HG02759 (cell line): Measurements from ENCODE around the gene NBEA.

ENCODE experiments used
- ATAC-seq: cut with Tn5 transposase; IDR thresholded peaks from one replicate; pipeline ENCODE4 v1.9.1; 2021; ENCODE audit warnings: mild to moderate bottlenecking, moderate library complexity; ENCODE audit not compliant: unreplicated experiment

The NBEA gene

GRCh38 chr13:35471706-35472322 lies 529.7 kb downstream of the NBEA start:
- ATAC-seq = no peak

DNA sequence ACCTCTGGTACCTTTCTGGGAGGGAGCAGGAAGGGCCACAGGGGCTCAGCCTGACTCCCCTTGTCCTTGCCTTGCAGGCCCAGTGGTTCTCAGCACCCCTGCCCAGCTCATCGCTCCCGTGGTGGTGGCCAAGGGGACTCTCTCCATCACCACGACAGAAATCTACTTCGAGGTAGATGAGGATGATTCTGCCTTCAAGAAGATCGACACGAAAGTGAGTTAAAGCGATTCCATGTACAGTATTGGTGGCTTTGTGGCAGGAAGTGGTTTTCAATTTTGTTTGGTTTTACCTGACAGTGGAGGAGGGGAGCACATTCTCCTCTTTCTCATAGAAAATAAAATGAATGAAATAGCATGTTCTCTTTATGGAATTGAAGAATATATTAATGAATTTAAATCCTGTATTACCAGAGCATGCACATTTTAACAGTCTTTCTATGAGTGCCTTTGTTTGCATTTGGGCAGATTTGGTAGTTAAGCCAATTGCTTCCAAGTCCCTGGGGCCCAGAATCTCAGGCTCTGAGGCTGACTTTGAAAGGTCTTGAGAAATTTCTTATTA lies 530.3 kb downstream of the NBEA start:
- ATAC-seq = no peak

- no peak for ATAC-seq
Measured at GRCh38 chr13:35473206-35473775, 531.2 kb downstream of the NBEA start.

DNA sequence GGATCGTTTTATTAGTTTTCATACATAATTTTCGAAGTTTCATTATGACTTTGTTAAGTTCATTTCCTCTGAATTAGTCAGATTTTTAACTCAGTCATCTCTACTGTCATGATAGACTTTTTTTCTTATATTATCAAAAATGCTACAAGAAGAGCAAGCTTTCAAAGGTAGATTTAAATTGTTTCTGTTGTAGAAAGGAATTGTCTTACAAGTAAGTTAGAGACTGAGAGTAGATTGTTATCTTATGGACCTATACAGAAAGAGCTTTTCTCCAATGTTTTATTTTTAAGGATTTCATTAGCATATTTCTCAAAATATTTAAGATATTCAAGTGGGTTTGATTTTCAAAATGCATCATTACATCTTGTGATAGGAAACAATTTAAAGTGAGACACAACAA lies 531.7 kb downstream of the NBEA start:
- no peak for ATAC-seq

DNA sequence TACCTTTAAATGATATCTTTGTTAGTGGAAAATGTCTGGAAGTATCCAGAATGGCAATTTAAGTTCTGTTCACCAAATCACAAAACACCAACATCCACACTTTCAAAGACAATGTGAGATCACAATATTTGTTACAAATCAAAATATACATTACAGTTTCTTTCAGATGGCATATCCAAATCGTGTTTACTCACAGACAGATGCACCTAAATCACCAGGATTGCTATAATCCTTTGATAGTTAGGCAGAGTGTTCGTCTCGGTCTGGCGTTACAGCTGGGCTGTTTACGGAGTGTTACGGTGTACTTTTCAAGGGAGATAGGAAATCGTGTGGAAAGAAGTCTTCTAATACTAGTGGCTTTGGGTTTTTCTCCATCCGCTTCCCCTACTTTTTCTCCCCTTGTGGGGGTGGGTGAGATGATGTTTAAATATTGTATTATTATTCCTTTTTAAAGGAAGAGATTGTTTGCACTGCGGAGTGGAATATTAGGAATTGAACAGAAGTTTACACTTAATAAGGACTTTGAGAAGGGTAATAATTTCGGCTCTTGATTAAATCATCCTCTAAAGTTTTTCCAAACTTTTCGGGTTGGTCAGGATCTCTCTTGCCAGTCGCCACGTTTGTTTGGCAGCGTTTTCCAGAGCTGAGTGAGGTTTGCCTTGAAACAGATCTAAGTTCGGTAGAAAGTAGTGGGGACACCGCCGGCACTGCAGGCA lies 532.6 kb downstream of the NBEA start:
- no peak for ATAC-seq

DNA sequence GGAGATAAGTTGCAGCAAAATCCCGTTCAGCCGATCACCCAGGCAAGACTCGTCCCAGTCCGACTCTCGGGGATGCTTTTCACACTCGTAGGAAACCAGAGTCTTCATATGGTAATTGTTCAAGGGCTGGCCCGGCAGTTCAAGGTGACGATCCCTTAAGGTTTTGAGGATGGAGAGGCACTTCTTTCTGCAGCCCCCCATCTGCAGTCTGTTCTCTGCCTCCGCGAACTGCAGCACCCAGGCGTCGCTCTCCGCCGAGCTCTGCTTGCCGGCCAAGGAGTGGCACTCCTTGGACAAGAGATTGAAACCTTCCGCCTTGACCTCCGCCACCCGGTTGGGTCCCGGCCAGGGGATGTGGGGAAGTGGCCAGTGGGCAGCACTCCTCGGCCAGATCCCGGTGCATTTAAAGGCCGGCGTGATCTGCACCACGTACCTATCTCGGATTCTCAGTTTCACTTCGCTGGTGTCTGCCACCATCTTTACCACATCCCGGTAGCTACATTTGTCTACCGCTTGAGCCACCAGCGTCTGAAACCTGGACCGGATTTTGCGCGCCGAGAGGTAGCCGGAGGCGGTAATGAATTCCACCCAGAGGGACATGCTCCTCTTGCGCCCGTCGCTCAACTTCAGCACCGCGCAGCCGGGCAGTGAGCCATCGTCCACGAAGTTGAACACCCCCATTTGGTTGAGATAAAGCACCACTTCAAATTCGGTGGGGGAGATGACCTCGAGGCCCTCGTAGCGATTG lies 533.3 kb downstream of the NBEA start:
- ATAC-seq = peak; percentile 38

- peak; percentile 37 for ATAC-seq
Measured at GRCh38 chr13:35475960-35476943, 534.2 kb downstream of the NBEA start, which contains the start of gene MAB21L1. TSS of gene MAB21L1 (minus strand) at chr13:35476689. CDS start at chr13:35476138, 551 bp downstream.

- ATAC-seq = no peak
Measured at GRCh38 chr13:35477386-35477946, 535.4 kb downstream of the NBEA start.

DNA sequence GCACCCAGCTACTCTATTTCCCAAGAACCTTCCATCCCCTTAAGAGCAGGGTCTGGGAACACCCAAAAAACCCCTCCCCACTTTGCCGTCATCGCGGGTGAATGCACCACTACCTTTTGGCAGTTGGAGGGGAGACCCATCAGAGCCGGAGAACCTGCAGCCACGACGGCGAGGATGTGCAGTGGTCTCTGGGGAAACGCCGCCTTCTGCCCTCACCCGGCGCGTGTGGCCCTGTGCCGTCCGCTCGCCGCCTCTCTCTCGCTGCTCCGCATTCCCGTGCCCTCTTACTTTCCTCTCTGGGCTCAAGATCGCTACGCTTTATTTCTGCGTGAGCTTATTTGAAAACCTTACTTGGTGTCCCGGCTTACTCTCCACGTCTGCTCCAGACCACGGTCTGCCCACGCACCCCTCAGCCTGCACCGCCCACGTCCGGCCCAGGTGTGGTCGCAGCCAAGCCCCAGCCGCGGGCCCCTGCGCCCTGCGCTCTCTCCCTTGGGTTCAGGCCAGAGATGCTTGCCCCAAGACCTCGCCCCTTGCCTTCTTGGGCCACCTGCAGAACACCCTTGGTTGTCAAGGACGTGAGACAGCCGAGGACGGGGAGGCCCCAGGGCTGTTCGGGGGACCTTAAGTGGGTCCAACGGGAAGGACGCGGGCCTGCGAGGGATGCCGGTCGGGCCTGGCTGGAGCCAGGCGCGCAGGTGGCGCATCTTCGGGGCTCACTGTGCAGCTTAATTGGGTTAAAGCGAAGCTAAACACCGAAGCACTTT lies 536.4 kb downstream of the NBEA start:
- no peak for ATAC-seq

DNA sequence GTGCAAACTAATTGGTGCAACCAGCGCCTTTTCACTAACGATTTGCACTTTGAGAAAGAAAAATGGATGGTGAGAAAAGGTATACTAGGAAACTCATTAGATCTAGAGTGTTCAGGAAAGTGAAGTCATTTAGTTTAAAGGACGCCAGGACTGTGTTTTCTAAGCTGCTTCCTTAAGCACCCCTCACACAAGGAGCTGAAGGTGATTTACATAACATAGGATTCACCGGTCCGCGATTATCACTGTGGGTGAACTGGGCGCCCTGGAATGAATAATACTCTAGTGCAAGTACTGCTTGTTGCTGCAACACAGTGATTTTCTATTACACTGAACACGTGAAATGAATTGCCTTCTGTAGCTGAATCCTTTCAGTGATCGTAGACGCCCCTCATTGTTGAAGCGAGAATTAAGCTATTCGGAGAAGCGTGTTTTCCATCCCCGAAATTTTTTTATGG lies 537.0 kb downstream of the NBEA start:
- no peak for ATAC-seq

DNA sequence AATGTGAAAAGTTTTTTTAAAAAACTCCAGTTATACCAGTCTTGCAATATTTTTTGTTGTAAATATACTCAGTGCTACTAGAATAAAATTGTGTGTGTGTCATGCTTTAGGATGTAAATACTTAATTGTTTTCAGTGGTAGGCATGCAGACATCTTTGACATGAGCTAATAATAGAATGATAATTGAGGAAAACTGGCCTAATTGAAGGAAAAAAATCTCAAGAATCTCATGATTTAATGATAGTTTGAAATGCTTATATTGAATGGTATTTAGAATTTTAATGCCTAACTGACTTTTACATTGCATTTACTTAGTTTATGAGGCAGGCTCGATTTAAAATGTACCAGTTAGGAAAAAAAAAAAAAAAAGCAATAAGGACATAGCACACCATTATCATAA lies 537.6 kb downstream of the NBEA start:
- ATAC-seq = no peak

GRCh38 chr13:35480346-35480745 lies 538.3 kb downstream of the NBEA start:
- ATAC-seq = no peak

DNA sequence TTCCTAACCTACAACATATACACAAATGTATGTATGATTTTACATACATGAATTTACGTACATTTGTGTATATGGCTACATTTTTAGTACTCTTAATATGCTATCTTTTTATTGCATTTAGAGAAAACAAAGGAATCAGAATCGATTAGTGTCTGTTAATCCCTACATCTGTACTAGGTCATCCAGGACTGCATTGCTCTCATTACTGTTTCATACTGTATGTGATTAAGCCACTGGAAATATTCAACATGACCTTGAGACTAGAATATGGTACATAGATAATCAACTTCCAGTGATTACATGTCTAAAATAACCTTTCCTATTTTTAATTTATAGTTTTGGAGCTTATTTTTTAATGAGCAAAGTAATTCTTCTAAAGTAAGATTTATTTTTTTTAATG lies 539.7 kb downstream of the NBEA start:
- no peak for ATAC-seq

DNA sequence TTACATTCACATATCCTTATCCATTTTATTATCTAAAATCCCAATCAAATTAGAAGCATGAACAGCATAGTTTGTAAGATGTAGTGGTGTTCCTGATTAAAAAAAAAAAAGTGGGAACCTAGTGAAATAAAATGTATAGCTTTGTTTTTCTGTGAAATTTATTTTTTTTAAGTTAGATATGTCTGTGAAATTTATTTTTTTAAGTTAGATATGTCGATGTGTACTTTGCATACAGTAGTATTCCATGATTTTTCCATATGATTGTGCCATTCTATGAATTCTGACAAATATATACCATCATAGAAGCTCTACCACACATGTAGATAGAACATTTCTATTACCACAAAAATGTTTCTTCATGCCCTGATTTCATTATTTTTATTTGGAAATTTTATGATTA lies 540.5 kb downstream of the NBEA start:
- ATAC-seq = no peak

- ATAC-seq = no peak
Measured at GRCh38 chr13:35483761-35484160, 541.7 kb downstream of the NBEA start.

- ATAC-seq = no peak
Measured at GRCh38 chr13:35484384-35484783, 542.3 kb downstream of the NBEA start.

DNA sequence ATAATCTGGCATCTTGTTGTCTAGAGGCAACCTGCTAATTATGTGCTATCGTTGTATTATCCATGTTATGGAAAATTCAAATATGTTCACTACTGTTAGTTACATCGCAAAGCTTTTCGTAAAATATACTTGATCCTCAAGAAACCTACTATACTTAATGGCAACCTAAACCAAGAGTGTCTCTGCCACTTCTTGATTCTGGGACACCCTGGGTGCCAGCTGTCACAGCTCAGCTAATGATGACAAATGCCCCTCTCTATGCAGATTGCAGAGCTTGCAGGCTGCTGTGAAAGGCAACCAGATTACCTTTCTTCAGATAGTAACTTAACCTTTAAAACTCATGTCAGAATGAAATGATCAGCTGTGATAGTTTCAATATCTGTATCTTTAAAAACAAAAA lies 543.4 kb downstream of the NBEA start:
- ATAC-seq = no peak

- ATAC-seq = no peak
Measured at GRCh38 chr13:35489050-35489449, 547.0 kb downstream of the NBEA start.

DNA sequence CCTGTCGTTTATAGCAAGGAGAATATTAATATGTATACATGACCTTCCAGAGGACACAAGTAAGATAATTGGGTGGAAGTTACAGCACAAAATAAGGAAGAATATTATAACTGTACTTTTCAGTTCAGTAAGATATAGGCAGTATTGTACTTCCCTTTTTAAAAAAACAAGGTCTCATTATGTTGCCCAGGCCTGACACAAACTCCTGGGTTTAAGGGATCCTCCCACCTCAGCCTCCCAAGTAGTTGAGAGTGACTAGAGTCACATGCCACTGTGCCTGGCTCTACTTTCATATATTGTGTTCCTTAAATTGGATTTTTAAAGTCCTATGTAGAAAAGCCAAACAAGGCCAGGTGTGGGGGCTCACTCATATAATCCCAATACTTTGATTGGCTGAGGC lies 553.9 kb downstream of the NBEA start:
- ATAC-seq = no peak
